ENCODE data around the gene TMEM81.

DNA sequence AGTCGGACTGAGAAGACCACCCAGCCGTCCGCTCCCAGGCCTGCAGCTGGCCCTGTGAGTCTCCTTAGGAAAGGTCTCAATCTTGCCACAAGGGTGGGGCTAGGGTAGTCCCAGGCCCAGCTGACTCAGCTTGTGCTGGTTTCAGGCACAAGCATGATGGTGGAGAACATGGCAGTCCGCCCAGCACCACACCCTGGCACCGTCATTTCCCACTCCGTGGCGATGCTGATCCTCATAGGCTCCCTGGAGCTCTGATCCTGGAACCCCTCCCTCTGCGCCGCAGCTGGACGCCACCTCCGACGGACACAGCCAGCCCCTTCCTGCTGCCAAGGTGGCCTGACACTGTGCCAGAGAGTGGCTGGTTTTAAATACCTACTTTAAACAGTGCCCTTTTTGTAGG is 10.7 kb downstream of the TMEM81 start:
- TF ChIP-seq CTCF (IDR thresholded peaks at IDR 0.05; ENCODE audit: low read depth, low read length) = no peak
- TF ChIP-seq POLR2A (IDR thresholded peaks at IDR 0.05; ENCODE audit: extremely low read depth, insufficient read length) = no peak
- TF ChIP-seq MYC (IDR thresholded peaks at IDR 0.05; ENCODE audit: low read depth, low read length) = no peak
- no peak for TF ChIP-seq MAX (IDR thresholded peaks at IDR 0.05; ENCODE audit: low read depth, low read length)

Measured in NB4 (cell line).